Activated CD8-positive, alpha-beta memory T cell treated with anti-CD3 and anti-CD28 coated beads, Interleukin-2, amount 50 U/mL, for 4 hours (primary cell): ENCODE results near the gene TEX54.
"Not testable (repeated sequence)": the region's sequence is repeated elsewhere in the genome, so short reads cannot be mapped to it uniquely, and the experiment has no call there.

Experiments
- DNase-seq: peaks from one replicate; pipeline ENCODE4 v3.0.0-alpha.2; 2020

TEX54 gene

GRCh38 chr11:62832336-62833234, at the start of gene TEX54:
Gene TEX54 (minus strand): TSS chr11:62832841.
- DNase-seq: no peak

- no peak for DNase-seq
These were observed 49.7 kb upstream of the TEX54 start for GRCh38 chr11:62882431-62882749.

- peak; percentile 97 for DNase-seq
These were observed 49.2 kb upstream of the TEX54 start for GRCh38 chr11:62881579-62882430.

GRCh38 chr11:62880803-62881578, 48.4 kb upstream of the TEX54 start, which contains the start of gene SLC3A2:
Gene SLC3A2 (plus strand): TSS chr11:62880896. CDS start chr11:62881024, 128 bp downstream.
- peak; percentile 87 for DNase-seq

- DNase-seq: no peak
These were observed 47.7 kb upstream of the TEX54 start for GRCh38 chr11:62880231-62880802.

GRCh38 chr11:62879235-62879978, 46.8 kb upstream of the TEX54 start:
- no peak for DNase-seq

- no peak for DNase-seq
These were observed 44.1 kb upstream of the TEX54 start for GRCh38 chr11:62876712-62877111.

GRCh38 chr11:62875698-62876478, 43.2 kb upstream of the TEX54 start:
- no peak for DNase-seq

- no peak for DNase-seq
These were observed 42.2 kb upstream of the TEX54 start for GRCh38 chr11:62874851-62875250.

GRCh38 chr11:62865635-62866034, 33.0 kb upstream of the TEX54 start:
- no peak for DNase-seq

GRCh38 chr11:62863687-62864335, 31.2 kb upstream of the TEX54 start:
- DNase-seq: no peak

GRCh38 chr11:62861564-62862192, 29.0 kb upstream of the TEX54 start:
- not testable (repeated sequence) for DNase-seq

GRCh38 chr11:62860835-62861563, 28.4 kb upstream of the TEX54 start:
- DNase-seq: no peak

GRCh38 chr11:62859281-62859703, 26.7 kb upstream of the TEX54 start:
- DNase-seq: not testable (repeated sequence)

GRCh38 chr11:62858201-62858600, 25.6 kb upstream of the TEX54 start:
- DNase-seq: no peak

- no peak for DNase-seq
These were observed 24.9 kb upstream of the TEX54 start for GRCh38 chr11:62857541-62857982.

GRCh38 chr11:62856333-62856895, 23.8 kb upstream of the TEX54 start:
- DNase-seq: no peak

GRCh38 chr11:62855571-62856332, 23.1 kb upstream of the TEX54 start:
- peak; percentile 97 for DNase-seq
